Neutrophil (primary cell): ENCODE results near the gene SYNPO2.

Experiments
- H3K27ac ChIP-seq: fragments of 200-600 bp; sonication (generic); 2 replicates; pipeline ENCODE4 v1.5.1; 2016; ENCODE audit warnings: mild to moderate bottlenecking, moderate library complexity
- H3K27me3 ChIP-seq: fragments of 200-600 bp; sonication (generic); 2 replicates; pipeline ENCODE4 v1.6.0; 2016; ENCODE audit warnings: mild to moderate bottlenecking
- H3K36me3 ChIP-seq: fragments of 200-600 bp; sonication (generic); 2 replicates; pipeline ENCODE4 v1.5.1; 2017
- H3K4me1 ChIP-seq, 2 experiments: fragments of 200-600 bp in 1 of 2; sonication (generic) in 1 of 2; 1 replicate in 1 of 2; 2 replicates in 1 of 2; pipeline versions ENCODE4 v1.5.1 to v1.6.1; 2013 to 2016; ENCODE audit warnings: low read depth in 1 of 2, low read length in 1 of 2, mild to moderate bottlenecking in 1 of 2, moderate library complexity in 1 of 2; ENCODE audit not compliant: control insufficient read depth in 1 of 2, insufficient read depth in 1 of 2
- H3K4me3 ChIP-seq, 2 experiments: fragments of 200-600 bp in 1 of 2; sonication (generic) in 1 of 2; 1 replicate in 1 of 2; 2 replicates in 1 of 2; pipeline ENCODE4 v1.5.1; 2013 to 2016; ENCODE audit warnings: low read depth in 1 of 2, low read length in 1 of 2, mild to moderate bottlenecking in 1 of 2, moderate library complexity in 1 of 2
- H3K9me3 ChIP-seq: fragments of 200-600 bp; sonication (generic); 2 replicates; pipeline ENCODE4 v1.5.1; 2016
- TF ChIP-seq, protein P1 (sequence below): fragments of 200-600 bp; sonication (generic); IDR thresholded peaks from 2 replicates; pipeline ENCODE4 v1.5.1; 2016; ENCODE audit warnings: antibody characterized with exemption

The SYNPO2 gene

DNA sequence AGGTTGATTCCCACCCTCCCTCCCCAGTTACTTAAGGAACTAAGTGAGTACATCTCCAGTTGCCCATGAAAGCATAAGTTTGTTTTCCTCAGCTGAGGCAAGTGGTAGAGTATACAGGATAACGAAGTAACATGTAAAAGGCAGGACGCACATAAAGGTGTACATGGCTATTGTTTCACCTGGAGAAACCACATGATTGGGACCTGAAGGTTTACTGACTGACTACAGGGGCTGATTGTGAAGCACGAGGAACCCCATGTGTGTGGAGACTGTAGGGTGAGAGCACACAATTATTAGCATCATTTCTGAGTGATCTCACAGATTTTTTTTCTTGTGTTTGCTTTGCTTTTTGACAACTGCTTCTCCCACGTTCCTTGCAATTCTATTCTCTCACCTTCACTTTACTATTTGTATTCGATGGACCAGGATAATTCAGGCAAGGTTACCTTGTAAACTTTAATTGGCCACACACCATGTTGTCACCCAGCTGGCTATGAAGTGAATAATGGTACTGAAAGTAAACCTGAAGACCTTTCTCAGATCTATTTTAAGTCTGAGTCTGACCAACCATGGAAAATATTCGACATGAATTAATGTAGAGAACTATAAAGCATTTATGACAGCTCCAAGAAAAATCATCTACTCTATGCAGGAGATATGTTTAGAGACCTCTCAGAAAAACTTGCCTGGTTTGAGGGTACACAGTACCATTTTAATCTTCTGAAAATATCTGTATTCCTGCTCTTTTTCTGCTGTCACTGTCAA, 144.4 kb downstream of the SYNPO2 start:
- TF ChIP-seq, protein P1, sequence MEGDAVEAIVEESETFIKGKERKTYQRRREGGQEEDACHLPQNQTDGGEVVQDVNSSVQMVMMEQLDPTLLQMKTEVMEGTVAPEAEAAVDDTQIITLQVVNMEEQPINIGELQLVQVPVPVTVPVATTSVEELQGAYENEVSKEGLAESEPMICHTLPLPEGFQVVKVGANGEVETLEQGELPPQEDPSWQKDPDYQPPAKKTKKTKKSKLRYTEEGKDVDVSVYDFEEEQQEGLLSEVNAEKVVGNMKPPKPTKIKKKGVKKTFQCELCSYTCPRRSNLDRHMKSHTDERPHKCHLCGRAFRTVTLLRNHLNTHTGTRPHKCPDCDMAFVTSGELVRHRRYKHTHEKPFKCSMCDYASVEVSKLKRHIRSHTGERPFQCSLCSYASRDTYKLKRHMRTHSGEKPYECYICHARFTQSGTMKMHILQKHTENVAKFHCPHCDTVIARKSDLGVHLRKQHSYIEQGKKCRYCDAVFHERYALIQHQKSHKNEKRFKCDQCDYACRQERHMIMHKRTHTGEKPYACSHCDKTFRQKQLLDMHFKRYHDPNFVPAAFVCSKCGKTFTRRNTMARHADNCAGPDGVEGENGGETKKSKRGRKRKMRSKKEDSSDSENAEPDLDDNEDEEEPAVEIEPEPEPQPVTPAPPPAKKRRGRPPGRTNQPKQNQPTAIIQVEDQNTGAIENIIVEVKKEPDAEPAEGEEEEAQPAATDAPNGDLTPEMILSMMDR: no peak
- Histone ChIP-seq H3K4me3 (no peak overlapping the region), H3K36me3 (no peaks in the 10 kb centered on the region), H3K4me1 (no peaks in the 10 kb centered on the region), H3K9me3 (no peaks in the 10 kb centered on the region), H3K27me3 (no peaks in the 10 kb centered on the region), H3K27ac (no peak overlapping the region)

DNA sequence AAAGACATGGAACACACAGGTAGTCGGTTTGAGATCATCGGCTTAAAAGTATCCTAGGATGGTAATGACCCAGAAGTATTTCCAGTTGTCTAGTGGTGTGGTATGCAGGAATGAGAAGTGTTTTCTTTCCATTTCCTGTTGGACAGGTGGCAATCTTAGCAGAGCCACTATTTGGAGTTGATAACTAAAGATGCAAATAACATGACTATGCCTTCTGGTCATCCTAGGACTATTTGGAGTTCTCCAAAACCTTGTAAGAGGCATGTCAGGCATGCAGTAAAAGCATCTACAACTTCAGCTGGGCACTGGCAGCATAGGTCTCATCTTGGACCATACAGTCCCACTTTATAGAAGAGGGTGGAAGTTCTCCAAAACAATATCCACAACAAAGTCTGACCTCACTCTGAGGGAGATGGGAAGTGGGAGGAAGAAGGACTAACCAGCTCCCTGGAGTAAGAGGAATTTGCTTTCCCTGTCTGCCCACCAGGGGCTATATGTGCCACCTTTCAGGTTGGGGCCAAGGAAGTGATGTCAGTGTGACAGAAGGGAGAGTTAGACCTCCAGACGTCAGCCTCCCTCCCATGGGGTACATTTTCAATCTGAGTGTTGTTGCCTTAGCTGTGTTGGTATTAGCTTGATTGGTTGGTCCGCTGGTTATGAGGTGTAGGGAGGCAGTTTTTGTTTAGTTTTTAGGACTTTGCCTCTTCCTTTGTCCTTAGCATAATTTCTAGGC, 145.8 kb downstream of the SYNPO2 start:
- Histone ChIP-seq H3K4me3 (no peak overlapping the region), H3K27ac (no peak overlapping the region), H3K9me3 (no peaks in the 10 kb centered on the region), H3K27me3 (no peaks in the 10 kb centered on the region), H3K4me1 (no peaks in the 10 kb centered on the region), H3K36me3 (no peaks in the 10 kb centered on the region)
- TF ChIP-seq, protein P1: no peak

GRCh38 chr4:119035951-119036737, 147.5 kb downstream of the SYNPO2 start:
- Histone ChIP-seq H3K27ac (no peak overlapping the region), H3K4me3 (no peak overlapping the region), H3K4me1 (no peaks in the 10 kb centered on the region), H3K36me3 (no peaks in the 10 kb centered on the region), H3K9me3 (no peaks in the 10 kb centered on the region), H3K27me3 (no peaks in the 10 kb centered on the region)
- TF ChIP-seq, protein P1: no peak

GRCh38 chr4:119037709-119038108, 149.1 kb downstream of the SYNPO2 start:
- Histone ChIP-seq H3K4me3 (no peak overlapping the region), H3K27me3 (no peaks in the 10 kb centered on the region), H3K27ac (no peak overlapping the region), H3K4me1 (no peaks in the 10 kb centered on the region), H3K9me3 (no peaks in the 10 kb centered on the region), H3K36me3 (no peaks in the 10 kb centered on the region)
- TF ChIP-seq, protein P1: no peak

DNA sequence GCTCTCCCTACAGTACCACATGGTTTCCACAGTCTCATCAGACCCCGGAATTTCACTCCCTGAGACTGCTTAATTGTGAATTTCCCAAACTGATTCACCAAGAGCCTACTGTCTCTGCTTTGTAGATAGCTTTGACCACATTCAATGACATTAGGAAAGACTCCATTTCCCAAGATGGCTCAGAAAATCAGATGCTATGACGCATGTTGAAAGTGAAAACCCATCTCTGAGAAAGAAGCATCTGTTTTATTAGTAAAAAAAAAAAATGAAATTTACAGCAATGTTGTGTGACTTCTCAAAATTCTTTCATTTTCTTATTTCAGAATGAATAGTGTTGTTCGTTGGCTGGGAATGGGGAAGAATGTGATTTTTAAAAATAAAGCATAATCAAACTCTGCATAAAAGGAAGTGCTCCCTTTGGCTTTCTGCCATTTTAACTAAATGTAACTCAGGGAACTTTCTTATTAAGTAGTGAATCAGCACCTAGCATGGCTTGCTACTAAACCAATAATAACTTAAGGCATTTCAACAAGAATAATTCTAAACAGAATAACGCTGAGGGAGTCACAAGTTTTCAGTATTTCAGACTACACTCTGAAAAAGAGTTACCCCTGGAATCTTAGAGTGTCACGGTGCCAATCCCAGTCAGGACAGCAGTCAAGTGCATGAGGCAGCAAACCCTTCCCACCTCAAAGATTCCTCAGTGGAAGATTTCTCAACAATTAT, 149.6 kb downstream of the SYNPO2 start:
- Histone ChIP-seq H3K9me3 (no peaks in the 10 kb centered on the region), H3K4me1 (no peaks in the 10 kb centered on the region), H3K4me3 (no peak overlapping the region), H3K27ac (no peak overlapping the region), H3K27me3 (no peaks in the 10 kb centered on the region), H3K36me3 (no peaks in the 10 kb centered on the region)
- TF ChIP-seq, protein P1: no peak
